Right atrium auricular region (tissue), 2 donors: Measurements from ENCODE around the gene CATSPERZ. TPM values are rescaled to one million over a fixed set of nuclear protein-coding genes. Genes with fewer than 3 reads are reported as not detected.

Experiments
- DNase-seq: peaks from one replicate; pipeline ENCODE4 v3.0.0-alpha.2; 2019; ENCODE audit warnings: low spot score
- H3K27ac ChIP-seq, 2 donors: fragments of 200-600 bp; sonication (generic); 1 replicate in 1 of 2; 2 replicates in 1 of 2; pipeline ENCODE4 v1.5.1; 2016 to 2019
- H3K27me3 ChIP-seq, 2 donors: fragments of 200-600 bp; sonication (generic); one replicate each; pipeline versions ENCODE4 v1.5.1 to v1.6.0; 2017 to 2019
- H3K36me3 ChIP-seq: fragments of 200-600 bp; sonication (generic); one replicate; pipeline ENCODE4 v1.5.1; 2016
- H3K4me1 ChIP-seq, 2 donors: fragments of 200-600 bp; sonication (generic); one replicate each; pipeline versions ENCODE4 v1.5.1 to v1.6.0; 2017 to 2019
- H3K4me3 ChIP-seq, 2 donors: fragments of 200-600 bp; sonication (generic); 1 replicate in 1 of 2; 2 replicates in 1 of 2; pipeline ENCODE4 v1.5.1; 2017 to 2019; ENCODE audit warnings: mild to moderate bottlenecking in 1 of 2, moderate library complexity in 1 of 2
- H3K9me3 ChIP-seq, 2 donors: fragments of 200-600 bp; sonication (generic); one replicate each; pipeline ENCODE4 v1.5.1; 2019
- total RNA-seq, 2 donors: library from RNA; depleted of rRNA; stranded (reverse); fragments of >200 nt; gene quantifications; one replicate each; pipeline ENCODE4 v1.1.0, GENCODE V29; 2016
- TF ChIP-seq, protein P1 (sequence below), 2 donors: fragments of 200-600 bp; sonication (generic); IDR thresholded peaks; one replicate each; pipeline ENCODE4 v1.5.1; 2019; ENCODE audit warnings: antibody characterized with exemption in 2 of 2

The CATSPERZ gene
- total RNA-seq, 2 donors from 2014 or later: not detected

DNA sequence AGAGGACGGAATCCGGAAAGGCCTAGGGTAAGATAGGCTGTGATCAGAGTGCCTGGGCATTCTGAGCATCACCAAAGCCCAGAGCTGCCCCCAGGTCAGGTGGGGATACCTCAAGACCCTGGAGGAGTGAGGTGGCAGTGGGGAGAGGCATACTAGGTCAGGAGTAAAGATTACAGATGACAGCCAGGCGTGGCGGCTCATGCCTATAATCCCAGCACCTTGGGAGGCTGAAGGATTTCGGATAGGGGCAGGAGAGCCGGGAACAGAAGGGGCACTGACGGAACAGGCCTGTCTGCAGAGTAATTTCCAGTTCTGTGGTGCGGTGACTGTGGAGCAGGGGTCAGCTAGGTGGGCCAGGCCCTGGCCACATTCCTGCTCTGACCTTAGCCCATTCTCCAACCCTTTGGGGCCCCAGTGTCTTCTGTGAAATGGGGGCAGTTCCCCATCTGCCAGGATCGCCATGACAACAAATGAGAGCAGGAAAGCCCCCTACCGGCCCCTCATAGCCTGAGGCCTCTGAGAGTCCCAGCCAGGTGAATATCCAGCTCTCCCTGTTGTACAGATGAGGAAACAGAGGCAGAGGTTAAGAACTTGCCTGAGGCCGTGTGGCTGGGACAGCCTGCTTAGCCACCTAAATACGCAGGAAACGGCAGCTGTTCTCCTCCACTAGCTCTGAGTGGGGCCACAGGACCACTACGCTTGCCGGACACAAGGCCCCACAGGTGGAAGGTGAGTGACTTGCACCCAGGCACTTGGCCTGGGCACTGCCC lies 24.9 kb upstream of the CATSPERZ start:
- peaks cover 0 to 18% of the 10 kb centered on the region in 2 donors for H3K4me1 ChIP-seq
- H3K27ac ChIP-seq: no peak overlapping the region
- no peak overlapping the region for H3K4me3 ChIP-seq
- no peaks in the 10 kb centered on the region for H3K27me3 ChIP-seq
- peaks cover 23% of the 10 kb centered on the region for H3K36me3 ChIP-seq
- no peak for DNase-seq
- H3K9me3 ChIP-seq: no peaks in the 10 kb centered on the region
- TF ChIP-seq, protein P1, sequence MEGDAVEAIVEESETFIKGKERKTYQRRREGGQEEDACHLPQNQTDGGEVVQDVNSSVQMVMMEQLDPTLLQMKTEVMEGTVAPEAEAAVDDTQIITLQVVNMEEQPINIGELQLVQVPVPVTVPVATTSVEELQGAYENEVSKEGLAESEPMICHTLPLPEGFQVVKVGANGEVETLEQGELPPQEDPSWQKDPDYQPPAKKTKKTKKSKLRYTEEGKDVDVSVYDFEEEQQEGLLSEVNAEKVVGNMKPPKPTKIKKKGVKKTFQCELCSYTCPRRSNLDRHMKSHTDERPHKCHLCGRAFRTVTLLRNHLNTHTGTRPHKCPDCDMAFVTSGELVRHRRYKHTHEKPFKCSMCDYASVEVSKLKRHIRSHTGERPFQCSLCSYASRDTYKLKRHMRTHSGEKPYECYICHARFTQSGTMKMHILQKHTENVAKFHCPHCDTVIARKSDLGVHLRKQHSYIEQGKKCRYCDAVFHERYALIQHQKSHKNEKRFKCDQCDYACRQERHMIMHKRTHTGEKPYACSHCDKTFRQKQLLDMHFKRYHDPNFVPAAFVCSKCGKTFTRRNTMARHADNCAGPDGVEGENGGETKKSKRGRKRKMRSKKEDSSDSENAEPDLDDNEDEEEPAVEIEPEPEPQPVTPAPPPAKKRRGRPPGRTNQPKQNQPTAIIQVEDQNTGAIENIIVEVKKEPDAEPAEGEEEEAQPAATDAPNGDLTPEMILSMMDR (IDR thresholded peaks at IDR 0.05): no peak

DNA sequence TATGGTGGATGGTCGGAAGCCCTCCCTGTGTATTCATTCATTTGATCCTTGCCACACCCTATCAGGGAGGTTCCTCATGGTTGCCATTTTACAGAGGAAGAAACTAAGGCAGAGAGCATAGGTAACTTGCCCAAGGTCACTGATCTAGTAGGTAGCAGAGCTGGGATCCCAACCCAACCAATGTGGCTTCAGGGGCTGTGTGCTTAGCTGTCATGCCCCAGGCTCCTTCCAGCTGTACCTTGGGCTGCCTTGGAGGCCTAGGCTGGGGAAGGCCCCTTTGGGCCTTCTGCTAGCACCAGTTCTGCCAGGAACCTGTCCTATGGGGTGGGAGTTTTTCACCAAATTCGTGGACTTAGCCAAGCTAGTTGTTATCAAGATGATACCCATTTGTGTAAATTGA lies 24.3 kb upstream of the CATSPERZ start:
- DNase-seq: no peak
- Histone ChIP-seq H3K36me3 (peaks cover 23% of the 10 kb centered on the region), H3K9me3 (no peaks in the 10 kb centered on the region)

DNA sequence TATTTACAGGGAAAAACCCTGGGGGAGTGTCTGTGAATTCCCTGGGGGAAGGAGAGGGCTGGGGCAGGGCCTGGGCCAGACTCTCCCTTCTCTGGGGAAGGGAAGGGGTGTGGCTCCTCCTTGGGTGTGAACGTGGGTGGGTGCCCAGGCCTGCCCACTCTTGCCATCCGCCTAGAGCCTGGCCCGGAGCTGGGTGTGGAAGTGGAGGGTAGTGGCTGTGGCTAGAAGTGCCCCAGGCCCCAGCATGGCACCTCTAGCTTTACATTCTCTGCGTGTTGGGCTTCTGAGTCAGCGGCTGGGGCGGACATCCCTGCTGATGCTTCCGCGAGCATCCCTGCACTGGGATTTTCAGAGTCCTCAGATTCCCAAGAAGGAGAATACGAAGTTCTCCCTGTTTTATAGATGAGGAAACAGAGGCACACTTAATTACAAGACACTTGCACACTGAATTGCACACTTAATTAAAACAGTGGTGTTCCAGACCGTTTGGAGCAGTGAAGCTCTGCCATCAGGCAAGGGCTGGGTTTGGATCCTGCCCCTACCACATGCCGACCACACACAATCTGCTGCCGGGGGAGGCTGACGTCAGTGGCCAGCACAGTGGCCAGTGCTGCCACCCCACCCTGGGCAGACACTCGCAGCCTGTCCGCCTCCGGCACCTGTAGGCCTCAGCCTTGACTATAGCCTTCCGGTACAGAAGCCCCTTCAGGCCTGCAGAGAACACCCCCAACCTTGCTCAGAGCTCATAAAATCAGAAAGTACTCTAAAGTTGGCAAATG lies 23.3 kb upstream of the CATSPERZ start:
- Histone ChIP-seq H3K4me3 (no peak overlapping the region), H3K36me3 (peaks cover 26% of the 10 kb centered on the region), H3K4me1 (peaks cover 0 to 26% of the 10 kb centered on the region in 2 donors), H3K27me3 (no peaks in the 10 kb centered on the region), H3K27ac (no peak overlapping the region), H3K9me3 (no peaks in the 10 kb centered on the region)
- DNase-seq: no peak
- TF ChIP-seq, protein P1 (IDR thresholded peaks at IDR 0.05): no peak

More for the DNA sequence above, 24.3 kb upstream of the CATSPERZ start:
- TF ChIP-seq, protein P1 (IDR thresholded peaks at IDR 0.05): no peak
- Histone ChIP-seq H3K27me3 (no peaks in the 10 kb centered on the region), H3K4me1 (peaks cover 0 to 22% of the 10 kb centered on the region in 2 donors), H3K4me3 (no peak overlapping the region), H3K27ac (no peak overlapping the region)

DNA sequence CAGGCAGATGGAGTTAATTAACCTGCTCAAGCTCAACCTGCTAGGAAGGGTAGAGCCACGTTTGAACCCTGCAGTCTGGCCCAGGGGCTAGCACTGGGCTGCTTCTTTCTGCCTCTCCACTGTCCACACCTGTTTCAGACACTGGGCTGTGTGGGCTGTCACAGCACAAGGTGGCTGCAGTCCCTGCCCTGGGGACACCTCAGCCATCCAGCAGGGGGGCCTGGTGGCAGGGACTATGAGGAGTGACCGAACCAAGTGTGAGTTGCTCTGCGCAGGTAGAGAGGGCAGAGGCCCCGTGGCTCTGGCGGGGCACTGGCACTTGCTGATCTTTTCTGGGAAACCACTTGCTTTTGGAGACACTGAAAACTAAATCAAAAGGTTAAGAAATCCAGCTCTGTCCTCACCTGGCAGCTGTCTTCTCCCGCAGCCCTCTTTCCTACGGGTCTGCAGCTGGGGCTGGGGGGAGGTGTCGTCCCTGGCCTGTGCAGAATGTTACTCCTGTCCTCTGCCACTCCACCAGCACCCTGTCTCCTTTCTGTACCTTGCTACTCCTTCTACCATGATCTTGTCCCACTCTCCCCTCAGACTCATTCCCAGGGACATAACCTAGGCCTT lies 21.5 kb upstream of the CATSPERZ start:
- Histone ChIP-seq H3K4me1 (peaks cover 0 to 28% of the 10 kb centered on the region in 2 donors), H3K27me3 (no peaks in the 10 kb centered on the region), H3K9me3 (no peaks in the 10 kb centered on the region), H3K27ac (no peak overlapping the region), H3K4me3 (no peak overlapping the region), H3K36me3 (peaks cover 28% of the 10 kb centered on the region)
- TF ChIP-seq, protein P1 (IDR thresholded peaks at IDR 0.05): no peak
- DNase-seq: no peak

DNA sequence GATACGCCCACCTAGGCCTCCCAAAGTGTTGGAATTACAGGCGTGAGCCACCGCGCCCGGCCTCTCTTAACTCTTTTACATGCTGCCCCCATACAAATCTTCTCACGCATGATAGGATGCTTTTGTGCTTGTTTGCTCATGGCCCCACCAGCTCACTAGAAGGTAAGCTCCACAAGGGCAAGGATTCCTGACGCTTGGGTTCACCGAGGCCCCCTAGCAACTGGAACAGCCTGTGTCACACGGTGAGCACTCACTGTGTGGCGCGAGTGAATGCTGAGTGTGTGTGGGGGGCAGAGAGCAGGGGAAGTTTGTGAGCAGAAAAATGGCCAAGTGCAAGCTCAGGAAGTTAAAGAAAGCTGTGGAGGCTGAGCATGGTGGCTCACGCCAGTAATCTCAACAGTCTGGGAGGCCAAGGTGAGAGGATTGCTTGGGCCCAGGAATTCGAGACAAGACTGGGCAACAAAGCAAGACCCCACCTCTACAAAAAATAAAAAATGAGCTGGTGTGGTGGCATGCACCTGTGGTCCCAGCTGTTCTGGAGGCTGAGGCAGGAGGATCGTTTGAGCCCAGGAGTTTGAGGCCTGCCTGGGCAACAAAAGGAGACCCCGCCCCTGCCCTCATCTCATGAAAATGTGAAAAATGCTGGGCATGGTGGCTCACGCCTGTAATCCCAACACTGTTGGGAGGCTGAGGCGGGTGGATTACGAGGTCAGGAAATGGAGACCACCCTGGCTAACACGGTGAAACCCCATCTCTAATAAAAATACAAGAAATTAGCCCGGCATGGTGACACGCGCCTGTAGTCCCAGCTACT lies 18.0 kb upstream of the CATSPERZ start:
- peaks cover 0 to 48% of the 10 kb centered on the region in 2 donors for H3K4me1 ChIP-seq
- TF ChIP-seq, protein P1 (IDR thresholded peaks at IDR 0.05): no peak
- peaks cover 21% of the 10 kb centered on the region for H3K36me3 ChIP-seq
- DNase-seq: no peak
- H3K27me3 ChIP-seq: no peaks in the 10 kb centered on the region
- no peaks in the 10 kb centered on the region for H3K9me3 ChIP-seq
- peak overlapping the region; percentile 64 to 73 for H3K27ac ChIP-seq
- H3K4me3 ChIP-seq: no peak overlapping the region
